NCI-H446 treated with DMSO at 0.1 percent for 48 hours (cell line): ENCODE data around the gene BCKDHB.
"Not testable (repeated sequence)": the region's sequence is repeated elsewhere in the genome, so short reads cannot be mapped to it uniquely, and the experiment has no call there.

Source experiments
- DNase-seq: peaks from one replicate; lab custom pipeline; 2025; lab: John Stamatoyannopoulos, UW

BCKDHB gene

DNA sequence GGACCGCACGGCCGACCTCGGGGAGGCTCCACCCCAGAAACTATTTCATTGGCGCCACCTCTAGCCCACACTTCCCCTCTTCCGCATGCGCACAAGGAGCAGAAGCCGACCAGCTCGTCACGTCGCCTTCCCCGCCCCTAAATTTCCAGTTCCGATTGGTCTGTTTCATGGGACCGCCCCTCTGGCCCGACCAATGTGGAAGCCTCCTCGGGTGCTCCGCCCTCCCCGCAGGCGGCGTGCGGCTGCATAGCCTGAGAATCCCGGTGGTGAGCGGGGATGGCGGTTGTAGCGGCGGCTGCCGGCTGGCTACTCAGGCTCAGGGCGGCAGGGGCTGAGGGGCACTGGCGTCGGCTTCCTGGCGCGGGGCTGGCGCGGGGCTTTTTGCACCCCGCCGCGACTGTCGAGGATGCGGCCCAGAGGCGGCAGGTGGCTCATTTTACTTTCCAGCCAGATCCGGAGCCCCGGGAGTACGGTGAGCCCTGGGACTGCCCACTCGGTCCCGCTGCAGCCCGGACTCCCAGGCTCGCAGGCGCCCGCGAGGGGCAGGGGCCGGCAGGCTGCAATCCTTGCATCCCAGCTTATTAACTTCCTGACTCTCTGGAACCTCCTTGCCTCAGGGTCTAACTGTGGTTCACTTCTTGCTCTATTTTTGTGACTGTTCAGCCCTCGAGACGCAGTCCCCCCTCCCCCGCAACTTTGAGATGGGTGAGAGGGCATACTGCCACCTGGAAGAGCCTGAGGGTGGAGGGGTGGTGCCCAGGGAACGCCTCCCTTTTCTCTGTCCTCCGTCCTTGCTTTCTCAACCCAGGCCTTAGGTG is at the start of gene BCKDHB:
Gene BCKDHB, plus strand, starts transcription at position 254 of the 818 bp plus-strand sequence. Its CDS starts 23 bp downstream, at position 277.
- DNase-seq: peak; percentile 93

DNA sequence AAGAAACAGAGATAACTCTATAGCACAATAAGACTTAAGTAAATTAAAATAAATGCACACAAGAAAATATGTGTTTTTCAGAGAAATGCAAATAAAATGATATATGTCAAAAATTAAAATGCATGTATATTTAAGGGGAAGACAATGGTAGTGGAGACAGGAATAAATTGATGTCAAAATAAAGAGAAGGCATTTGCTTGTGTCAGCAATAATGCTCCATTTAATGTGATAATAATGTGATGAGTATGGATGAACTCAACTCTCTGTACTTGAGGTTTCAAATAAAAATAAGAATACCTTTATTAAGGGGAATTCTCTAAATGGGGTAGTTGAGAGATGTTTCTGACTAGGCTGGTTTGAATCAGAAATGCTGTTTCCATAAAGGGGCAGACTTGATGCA is 45.7 kb upstream of the BCKDHB start:
- no peak for DNase-seq

DNA sequence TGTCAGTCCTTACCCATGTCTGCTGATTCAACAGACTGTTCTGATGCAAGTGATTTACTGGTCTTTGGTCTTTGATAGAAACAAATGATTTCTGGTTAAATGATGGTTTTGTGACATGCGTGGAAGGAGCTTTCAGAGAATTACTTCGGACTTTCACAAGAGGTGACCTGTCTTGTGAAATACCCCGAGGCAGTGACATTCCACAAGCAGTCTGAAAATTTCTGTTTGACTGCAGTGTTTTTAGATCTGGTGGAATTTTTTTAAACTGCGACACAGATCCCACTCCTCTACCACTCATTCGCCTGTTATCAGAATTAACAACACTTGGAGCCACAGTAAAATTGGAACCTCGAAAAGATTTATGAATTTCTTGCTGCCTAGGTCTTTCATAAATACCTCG is 38.3 kb upstream of the BCKDHB start:
- not testable (repeated sequence) for DNase-seq

DNA sequence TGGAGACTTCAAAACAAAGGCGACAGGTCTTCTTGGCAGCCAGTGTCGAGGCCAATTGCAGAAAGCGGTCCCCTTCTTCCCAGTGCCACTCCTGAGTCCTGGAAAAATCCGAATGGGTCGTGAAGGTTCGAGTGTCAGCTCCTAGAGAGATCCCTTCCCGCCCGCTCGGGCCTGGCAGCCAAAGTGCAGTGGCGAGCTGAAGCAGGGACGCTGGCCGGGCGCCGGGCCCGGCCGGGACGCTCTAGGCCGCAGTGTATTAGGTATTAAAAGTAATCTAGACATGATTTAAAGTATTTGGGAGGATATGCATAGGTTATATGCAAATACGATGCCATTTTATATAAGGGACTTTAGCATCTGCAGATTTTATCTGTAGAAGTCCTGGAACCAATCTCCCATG is 36.0 kb upstream of the BCKDHB start:
- DNase-seq: not testable (repeated sequence)

DNA sequence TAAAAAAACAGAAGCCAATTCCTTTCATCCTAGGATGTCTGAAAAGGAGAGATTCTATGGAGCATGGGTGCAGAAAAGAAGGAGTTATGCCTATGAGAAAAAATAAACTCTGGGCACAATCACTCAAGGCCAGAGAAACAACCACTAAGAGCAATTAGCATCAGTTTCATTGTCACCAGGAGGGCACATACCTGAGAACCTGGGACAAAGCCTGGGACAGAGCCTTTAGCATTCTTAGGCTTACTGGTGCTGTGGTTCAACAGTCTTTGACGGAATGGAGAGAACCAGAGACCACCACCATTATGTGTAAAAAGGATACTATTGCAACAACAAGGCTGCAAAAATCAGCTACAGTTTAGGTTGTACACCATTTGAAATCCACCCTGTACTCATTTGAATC is 29.4 kb upstream of the BCKDHB start:
- no peak for DNase-seq

DNA sequence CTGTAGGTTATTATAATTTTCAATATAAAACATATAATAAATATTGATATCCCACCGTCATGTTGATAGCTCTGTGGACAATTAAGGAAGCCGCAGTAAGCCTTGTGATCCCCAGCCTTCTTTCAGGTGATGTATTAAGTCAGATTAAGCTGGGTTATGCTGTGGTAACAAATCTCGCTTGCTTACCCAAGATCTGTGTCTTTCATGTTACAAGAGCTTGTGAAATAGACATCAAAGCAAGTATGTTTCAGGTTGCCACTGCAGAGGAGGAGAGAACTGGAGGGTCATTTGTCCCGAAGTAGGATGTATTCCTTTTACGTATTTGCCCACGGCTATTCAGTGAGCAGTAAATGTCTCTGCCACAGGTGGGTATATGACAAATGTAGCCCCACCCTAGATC is 17.8 kb upstream of the BCKDHB start:
- DNase-seq: no peak

DNA sequence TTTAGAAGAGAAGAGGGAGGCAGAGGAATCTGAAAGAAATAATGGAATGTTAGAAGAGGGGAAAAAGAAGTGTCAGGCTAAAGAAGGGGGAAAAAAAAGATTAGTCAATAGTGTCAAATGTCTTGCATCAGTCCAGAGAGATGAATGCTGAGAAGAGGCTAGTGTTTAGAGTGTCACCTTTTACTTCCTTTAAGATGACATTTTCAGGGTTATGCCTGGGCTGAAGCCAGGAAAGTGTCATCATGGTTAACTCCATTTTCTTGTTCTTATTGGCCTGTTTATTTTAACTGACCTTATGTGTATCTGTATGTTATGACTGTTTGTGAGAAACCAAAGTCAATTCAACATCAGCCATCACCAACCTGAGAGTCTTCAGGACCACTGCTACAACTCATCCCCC is 15.0 kb upstream of the BCKDHB start:
- no peak for DNase-seq

DNA sequence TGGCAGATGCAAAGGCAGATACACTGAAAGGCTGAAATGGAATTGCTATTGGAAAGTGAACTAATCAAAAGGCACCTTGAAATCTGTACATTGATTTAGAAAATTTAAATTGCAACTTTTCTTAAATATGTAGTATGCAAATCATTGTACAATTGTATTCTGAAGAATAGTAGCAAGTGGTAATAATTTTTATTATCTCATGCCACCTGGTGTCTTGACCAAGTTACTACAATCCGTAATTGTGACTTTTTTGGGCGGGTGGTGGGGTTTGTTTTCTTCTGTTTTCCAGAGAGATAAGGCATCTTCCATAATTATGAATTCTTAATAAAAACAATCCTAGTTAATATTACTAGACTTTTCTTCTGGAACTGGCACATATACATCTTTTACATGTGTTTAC is 12.5 kb upstream of the BCKDHB start:
- DNase-seq: no peak

DNA sequence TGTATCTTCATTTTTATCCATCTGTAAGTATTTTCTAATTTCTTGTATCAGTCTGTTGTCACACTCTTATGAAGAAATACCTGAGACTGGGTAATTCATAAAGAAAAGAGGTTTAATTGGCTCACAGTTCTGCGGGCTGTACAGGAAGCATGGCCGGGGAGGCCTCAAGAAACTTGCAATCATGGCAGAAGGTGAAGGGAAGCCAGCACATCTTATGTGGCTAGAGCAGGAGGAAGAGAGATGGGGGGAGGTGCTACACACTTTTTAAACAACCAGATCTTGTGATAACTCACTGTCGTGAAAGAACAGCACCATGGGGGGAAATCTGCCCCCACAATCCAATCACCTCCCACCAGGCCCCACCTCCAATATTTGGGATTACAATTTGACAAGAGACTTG is 10.9 kb upstream of the BCKDHB start:
- no peak for DNase-seq

DNA sequence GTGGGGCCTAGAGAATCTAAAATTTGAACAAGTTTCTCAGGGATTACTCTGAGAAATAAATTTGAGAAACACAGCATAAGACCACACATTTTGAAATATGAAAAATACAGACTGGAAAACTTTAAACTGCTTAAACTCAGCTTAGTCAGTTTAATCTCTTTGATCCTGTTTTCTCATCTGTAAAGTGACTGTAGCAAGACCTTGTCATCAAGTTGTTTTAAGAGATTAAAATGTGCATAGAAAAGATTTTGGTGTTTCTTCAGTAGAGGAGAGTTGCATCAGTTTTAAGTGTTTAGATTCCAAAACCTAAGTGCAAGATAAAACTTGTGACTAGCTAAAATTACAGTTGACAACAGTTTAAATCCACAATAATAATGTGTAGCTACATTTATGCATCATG is 8.1 kb upstream of the BCKDHB start:
- DNase-seq: no peak

DNA sequence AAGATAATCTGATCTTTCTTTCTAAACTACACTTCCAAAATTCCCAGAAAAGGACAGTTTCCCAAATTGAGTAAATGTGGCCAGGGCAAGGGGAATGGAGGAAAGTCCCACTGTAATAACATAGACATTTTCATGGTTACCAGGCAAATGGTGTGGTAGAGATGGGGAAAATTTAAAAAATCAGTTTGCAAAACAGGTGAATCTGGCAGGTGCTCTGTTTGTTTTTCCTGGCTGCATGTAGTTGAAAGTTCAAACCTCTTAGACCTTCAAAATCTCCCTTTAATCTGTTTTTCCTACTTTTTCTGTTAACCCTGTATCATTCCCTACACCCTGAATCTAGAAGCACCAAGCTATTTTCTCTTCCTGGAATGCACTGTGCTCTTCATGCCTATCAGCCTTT is 2.0 kb upstream of the BCKDHB start:
- no peak for DNase-seq

DNA sequence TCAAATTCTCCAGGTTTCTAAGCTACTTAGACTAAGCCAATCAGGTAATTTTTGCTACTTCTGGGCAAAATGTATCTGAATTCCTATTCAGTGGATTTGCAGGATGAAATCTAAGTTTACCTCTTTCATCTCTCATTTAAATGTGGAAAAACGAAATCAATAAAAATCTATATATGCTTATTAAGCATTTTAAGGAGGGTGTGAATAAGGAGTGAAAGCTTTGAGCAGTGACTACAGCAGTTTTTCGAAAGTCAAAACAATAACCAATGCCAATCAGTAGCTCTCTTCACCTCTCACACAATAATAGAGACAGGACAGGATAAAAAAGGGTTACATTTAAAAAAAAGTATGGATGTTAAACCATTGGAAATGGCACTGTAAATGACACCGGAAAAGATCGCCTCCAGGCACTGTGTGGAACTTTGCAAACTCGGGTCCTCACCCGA is 476 bp upstream of the BCKDHB start:
- no peak for DNase-seq

DNA sequence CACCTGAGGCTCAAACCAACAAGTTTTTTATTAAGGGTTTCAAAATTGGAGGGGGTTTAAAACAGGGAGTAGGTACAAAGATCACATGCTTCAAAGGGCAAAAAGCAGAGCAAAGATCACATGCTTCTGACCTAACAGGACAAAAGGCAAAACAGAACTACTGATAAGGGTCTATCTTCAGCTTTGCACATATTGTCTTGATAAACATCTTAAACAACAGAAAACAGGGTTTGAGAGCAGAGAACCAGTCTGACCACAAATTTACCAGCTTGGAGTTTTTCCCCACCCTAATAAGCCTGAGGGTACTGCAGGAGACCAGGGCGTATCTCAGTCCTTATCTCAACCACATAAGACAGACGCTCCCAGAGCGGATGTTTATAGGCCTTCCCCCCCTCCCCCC is 16.1 kb downstream of the BCKDHB start:
- DNase-seq: not testable (repeated sequence)

DNA sequence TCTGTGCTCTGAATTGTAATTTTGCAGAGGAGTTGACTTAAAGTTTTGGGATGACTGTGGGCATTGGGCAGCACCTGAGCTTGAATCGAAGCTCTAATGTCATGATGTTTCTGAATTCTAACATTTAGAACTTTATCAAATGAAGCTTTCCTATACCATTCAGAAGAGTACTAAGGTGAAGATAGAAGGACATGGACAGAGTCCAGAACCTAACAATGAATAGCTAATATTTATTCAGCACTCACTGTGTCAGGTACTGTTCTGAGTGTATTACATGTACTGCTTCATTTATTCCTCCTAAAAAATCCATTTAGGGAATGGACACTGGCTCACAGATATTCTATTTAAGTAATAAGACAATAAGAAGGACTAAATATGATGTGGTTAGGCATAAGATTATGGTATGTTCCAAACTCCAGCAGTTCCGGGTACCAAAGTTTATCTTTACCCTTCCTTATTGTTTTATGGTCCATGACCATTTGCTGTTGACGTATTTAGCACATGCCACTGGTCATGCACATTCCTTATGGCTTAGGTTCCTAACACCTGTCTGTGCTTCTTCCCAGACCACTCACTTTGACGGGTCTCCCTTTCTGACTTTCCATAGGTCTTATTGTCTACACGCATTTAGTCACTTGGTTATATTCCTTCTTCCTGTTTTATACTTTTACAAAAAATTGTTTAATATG is 20.3 kb downstream of the BCKDHB start:
- DNase-seq: no peak

DNA sequence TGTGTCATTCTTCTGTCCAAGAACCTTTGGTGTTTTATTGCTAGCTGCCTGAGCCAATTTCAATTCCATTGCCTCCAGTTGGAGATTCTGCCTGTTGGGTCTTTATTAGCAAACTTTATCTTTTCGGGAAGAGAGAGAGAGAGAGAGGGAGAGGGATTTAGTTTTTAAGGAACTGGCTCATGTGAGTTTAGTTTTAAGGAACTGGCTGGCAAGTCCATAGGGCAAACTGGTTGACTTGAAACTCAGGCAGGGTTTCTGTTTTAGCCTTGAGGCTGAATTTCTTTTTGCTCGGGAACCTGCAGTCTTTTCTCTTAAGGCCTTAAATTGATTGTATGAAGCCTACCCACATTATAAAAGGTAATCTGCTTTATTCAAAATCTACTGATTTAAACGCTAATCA is 23.0 kb downstream of the BCKDHB start:
- no peak for DNase-seq

DNA sequence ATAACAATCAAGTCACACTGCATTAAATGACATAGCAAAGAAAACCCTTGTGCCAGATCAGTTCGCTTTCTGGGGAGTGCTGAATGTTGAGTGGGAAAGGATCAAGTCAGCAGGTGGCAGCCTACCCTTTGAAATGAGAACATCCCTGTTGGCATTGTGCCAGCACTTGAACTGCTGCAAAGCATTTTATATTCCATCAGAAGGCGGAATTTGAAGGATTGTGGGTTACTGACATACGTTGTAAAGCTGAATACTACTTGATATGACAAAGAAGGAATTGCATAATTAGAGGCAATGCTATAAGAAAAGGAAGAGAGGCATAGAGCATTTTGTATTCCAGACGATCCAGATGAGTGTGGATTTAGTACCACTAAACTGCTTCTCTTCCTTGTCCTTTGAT is 26.5 kb downstream of the BCKDHB start:
- DNase-seq: no peak

DNA sequence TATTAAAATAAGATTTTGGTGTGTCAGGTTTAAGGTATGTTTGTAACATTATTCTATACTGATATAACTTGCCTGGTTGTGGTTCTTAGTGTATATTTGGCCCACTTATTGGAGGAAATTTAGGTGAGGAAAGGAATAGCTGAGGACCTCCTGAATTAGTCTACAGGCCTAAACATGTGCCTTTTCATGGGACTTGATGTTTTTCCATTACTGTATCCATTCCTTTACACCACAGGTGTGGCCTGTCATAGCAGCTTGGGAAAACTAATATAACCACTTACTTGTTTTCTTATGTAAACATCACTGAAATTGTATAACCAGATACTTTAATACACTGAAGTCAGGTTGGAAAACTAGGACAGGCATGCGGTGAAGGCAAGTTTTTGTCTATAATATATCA is 27.6 kb downstream of the BCKDHB start:
- DNase-seq: no peak

DNA sequence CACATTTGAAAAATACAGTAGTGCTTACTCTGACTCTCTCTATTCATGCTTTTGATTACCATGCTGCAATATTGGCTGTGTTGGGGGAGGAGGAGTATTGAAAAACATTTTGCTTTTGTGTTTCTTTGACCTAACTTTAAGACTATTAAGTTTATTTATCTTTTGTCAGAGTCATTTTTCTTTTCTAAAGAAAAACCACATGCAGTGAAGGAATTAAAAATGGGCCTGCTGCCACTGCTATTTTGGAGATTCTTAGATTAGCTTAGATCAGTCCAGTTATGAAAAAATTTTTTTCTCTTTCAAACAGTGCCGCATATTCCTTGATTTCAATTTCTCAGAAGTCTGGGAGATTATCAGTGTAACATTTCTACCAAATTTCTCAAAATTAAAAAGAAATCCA is 36.1 kb downstream of the BCKDHB start:
- no peak for DNase-seq

DNA sequence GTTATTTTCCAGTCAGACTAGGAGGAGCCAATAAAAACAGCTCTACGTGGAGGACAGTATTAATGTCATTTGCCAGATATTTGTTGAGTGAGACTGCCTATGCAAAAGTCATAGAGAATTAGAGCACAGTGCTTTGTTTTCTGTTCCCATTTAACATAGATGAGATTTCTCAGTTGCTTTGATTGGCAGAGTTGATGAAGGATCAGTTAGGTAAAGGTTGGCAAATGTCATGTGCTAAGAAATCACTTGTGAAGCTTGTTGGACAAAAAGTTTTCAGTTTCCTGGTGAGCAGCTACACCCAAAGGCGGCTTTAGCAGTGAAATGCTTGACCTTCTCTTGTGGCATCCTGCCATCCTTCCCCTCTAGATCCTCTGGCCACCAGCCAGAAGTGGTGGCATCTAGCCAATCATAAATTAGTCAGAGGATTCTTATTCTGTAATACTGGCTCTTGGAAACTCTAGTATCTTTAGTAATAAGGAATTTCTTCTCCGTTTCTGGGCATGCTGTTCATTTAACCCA is 37.0 kb downstream of the BCKDHB start:
- peak; percentile 48 for DNase-seq

DNA sequence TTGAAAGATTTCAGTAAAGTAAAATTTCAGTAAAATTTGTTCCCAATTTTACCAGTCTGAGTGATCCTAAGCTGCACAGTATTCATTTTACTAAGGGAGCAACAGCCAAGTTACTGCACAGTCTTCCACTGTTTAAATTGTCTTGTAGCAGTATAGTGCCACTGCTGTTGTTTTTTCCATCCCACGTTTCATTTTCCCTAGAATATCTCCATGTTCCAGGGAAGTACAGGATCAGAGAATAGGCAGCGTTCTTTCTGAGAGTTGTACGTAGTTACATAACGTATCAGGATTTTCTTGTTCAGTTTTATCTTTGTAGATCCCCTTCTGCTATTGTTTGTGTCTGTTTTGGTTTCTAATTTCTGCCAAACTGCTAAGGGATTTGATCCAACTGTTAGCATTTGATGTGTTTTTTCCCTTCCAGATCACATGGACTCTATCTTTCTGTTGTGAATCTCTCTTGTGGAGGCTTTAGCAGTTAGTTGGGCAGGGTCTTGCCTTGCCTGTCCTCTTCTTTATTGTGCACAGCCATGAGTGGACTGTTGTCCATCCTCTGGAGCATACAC is 38.4 kb downstream of the BCKDHB start:
- DNase-seq: no peak

DNA sequence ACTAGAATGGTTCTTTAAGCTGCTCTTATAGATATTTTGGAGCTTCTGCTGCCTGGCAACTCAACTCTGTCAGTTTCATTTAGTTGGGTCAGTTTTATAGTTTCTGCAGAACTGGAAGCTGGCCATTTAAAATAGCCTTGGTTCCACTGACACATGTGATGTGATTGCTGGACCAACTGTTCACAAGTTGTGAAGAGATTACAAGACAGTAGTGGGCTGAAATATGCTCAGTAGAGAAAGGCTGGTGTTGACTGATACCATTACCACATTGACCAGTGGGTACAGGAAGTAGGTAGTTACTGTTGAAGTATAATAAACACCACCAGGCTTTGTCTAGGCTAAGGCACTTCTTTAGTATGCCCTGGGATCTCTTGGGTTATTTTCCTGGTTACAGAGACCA is 39.0 kb downstream of the BCKDHB start:
- no peak for DNase-seq

DNA sequence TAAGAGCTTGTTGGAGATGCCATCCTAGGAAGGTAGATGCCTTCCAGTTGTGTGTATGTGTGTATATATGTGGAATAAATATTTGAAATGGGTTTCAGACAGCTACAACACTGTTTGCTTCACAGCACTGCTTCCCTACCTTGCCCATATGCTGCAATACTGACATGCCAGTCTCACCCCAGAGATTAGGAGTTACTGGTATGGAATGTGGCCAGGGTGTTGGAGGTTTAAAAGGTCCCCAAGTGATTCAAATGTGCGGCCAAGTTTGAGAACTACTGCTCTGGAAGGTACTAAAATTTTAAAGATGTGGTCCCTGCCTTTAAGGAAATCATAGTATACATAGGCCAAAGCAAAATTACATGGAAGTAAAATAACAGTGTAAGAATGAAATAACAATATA is 39.5 kb downstream of the BCKDHB start:
- no peak for DNase-seq

DNA sequence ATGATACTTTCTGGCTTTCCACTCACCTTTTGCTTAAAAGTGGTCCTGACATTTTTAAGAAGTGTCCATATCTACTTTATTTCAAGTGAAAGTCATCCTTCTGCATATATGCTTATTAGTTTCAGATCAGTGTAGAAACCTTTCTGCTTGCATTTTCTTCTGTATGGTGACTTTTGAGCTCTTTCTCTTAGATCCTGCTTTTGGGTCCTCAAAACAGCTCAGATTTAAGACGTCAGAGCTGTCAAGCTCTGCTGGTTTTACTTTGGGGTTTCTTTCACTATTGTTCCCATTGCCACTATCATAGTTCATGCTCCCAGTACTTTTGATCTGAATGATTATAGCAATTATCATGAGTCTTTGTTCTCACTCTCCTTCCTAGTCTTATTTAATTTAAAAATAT is 41.7 kb downstream of the BCKDHB start:
- no peak for DNase-seq
